Mesendoderm (in vitro differentiated cells): ENCODE data around the gene BLZF1.
A peak's percentile ranks its signal among the peaks of the same experiment; 100 is the strongest.
"Not testable (repeated sequence)": the region's sequence is repeated elsewhere in the genome, so short reads cannot be mapped to it uniquely, and the experiment has no call there.

Source experiments
- DNase-seq: peaks from one replicate; pipeline ENCODE4 v3.0.0; 2013
- H2AK5ac ChIP-seq: 2 replicates; pipeline ENCODE4 v1.6.1; 2013; ENCODE audit warnings: low read length, inconsistent platforms
- H2BK120ac ChIP-seq: 2 replicates; pipeline ENCODE4 v1.6.1; 2013; ENCODE audit warnings: low read depth, mild to moderate bottlenecking, low read length, moderate library complexity, mixed read lengths
- H2BK15ac ChIP-seq: replicated peaks from 2 replicates; pipeline ENCODE4 v1.6.1; 2013; ENCODE audit warnings: low read depth, mild to moderate bottlenecking, moderate library complexity
- H2BK5ac ChIP-seq: 2 replicates; pipeline ENCODE4 v1.6.1; 2013; ENCODE audit warnings: low read length, inconsistent platforms
- H3K18ac ChIP-seq: 2 replicates; pipeline ENCODE4 v1.6.1; 2013; ENCODE audit warnings: mild to moderate bottlenecking, low read length, mixed read lengths
- H3K23ac ChIP-seq: one replicate; pipeline ENCODE4 v1.6.1; 2013; ENCODE audit warnings: low read length
- H3K27ac ChIP-seq: 2 replicates; pipeline ENCODE4 v1.5.1; 2013; ENCODE audit warnings: low read depth, mild to moderate bottlenecking, inconsistent platforms, low read length, moderate library complexity
- H3K27me3 ChIP-seq: 2 replicates; pipeline ENCODE4 v1.6.1; 2013; ENCODE audit warnings: low read length, control low read depth, mild to moderate bottlenecking, inconsistent platforms; ENCODE audit not compliant: insufficient read depth, poor library complexity
- H3K36me3 ChIP-seq: 2 replicates; pipeline ENCODE4 v1.6.1; 2013; ENCODE audit warnings: low read length, inconsistent platforms; ENCODE audit not compliant: control insufficient read depth, insufficient read depth
- H3K4ac ChIP-seq: one replicate; pipeline ENCODE4 v1.6.1; 2013; ENCODE audit warnings: low read depth, mild to moderate bottlenecking, low read length, moderate library complexity
- H3K4me1 ChIP-seq: 2 replicates; pipeline ENCODE4 v1.6.1; 2013; ENCODE audit warnings: low read depth, low read length, inconsistent platforms; ENCODE audit not compliant: control insufficient read depth
- H3K4me2 ChIP-seq: 2 replicates; pipeline ENCODE4 v1.6.1; 2013; ENCODE audit warnings: low read length
- H3K4me3 ChIP-seq: 2 replicates; pipeline ENCODE4 v1.5.1; 2013; ENCODE audit warnings: mild to moderate bottlenecking, low read length
- H3K56ac ChIP-seq: one replicate; pipeline ENCODE4 v1.6.1; 2013; ENCODE audit warnings: low read length
- H3K79me1 ChIP-seq: 2 replicates; pipeline ENCODE4 v1.6.1; 2013; ENCODE audit warnings: low read length, inconsistent platforms
- H3K79me2 ChIP-seq: 2 replicates; pipeline ENCODE4 v1.6.1; 2013; ENCODE audit warnings: mild to moderate bottlenecking, low read length; ENCODE audit not compliant: control insufficient read depth, insufficient read depth
- H3K9ac ChIP-seq: 2 replicates; pipeline ENCODE4 v1.6.1; 2013; ENCODE audit warnings: low read length, inconsistent platforms
- H4K5ac ChIP-seq: one replicate; pipeline ENCODE4 v1.6.1; 2013; ENCODE audit warnings: low read length
- H4K8ac ChIP-seq: one replicate; pipeline ENCODE4 v1.6.1; 2013; ENCODE audit warnings: low read depth, mild to moderate bottlenecking, control low read depth, low read length, moderate library complexity
- WGBS: extraction: QIAGEN DNeasy Blood & Tissue Kit; methylation state at CpG from one replicate; pipeline ENCODE4 v1.1.7; 2013; ENCODE audit warnings: low lambda C conversion rate, missing lambda C conversion rate; ENCODE audit not compliant: insufficient coverage; ENCODE audit errors: extremely low coverage; 5-methylcytosine and 5-hydroxymethylcytosine counted together

The BLZF1 gene

DNA sequence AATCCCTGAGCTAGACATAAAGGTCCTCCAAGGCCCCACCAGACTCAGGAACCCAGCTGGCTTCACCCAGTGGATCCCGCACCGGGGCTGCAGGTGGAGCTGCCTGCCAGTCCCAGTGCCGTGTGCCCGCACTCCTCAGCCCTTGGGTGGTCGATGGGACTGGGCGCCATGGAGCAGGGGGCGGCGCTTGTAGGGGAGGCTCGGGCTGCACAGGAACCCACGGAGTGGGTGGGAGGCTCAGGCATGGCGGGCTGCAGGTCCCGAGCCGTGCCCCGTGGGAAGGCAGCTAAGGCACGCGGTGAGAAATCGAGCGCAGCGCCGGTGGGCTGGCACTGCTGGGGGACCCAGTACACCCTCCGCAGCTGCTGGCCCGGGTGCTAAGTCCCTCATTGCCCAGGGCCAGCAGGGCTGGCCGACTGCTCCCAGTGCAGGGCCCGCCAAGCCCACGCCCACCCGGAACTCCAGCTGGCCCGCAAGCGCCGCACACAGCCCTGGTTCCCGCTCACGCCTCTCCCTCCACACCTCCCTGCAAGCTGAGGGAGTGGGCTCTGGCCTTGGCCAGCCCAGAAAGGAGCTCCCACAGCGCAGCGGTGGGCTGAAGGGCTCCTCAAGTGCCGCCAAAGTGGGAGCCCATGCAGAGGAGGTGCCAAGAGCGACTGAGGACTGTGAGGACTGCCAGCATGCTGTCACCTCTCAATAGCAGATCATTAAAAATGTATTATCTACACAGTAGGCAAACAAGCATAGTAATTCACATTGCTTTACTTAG is 30.9 kb upstream of the BLZF1 start:
- not testable (repeated sequence) for H2BK15ac ChIP-seq, H4K5ac ChIP-seq, H3K4me3 ChIP-seq, H2BK120ac ChIP-seq, DNase-seq, H3K23ac ChIP-seq, H4K8ac ChIP-seq, H3K4ac ChIP-seq, H3K4me1 ChIP-seq, H3K79me2 ChIP-seq, H3K36me3 ChIP-seq, H3K79me1 ChIP-seq, H3K18ac ChIP-seq, H3K4me2 ChIP-seq, H3K9ac ChIP-seq, H2BK5ac ChIP-seq, H3K56ac ChIP-seq, H3K27ac ChIP-seq, H3K27me3 ChIP-seq, H2AK5ac ChIP-seq
- WGBS = no CpG with 5 or more reads among the region's 35 CpGs

DNA sequence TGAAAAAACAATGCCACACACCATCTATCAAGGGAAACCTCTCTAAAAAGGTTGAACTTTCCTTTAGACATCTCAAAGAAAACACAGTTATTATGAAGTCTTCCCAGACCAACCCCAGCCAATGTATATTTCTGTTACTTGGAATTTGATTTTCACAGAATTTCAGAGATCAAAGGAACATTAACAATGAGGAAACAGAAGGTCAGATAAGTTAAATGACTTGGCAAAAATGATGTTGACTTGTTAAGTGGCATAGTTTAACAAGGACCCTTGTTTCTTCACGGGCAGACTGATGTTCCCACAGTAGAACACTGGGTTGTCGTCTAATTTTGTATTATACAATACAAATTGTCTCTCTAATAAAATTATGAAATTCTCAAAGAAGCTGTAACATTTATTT is 29.4 kb upstream of the BLZF1 start:
- no peak overlapping the region for H4K5ac ChIP-seq
- H4K8ac ChIP-seq = no peak overlapping the region
- no peak overlapping the region for H2BK5ac ChIP-seq
- no peaks in the 10 kb centered on the region for H3K27me3 ChIP-seq
- H3K9ac ChIP-seq = no peak overlapping the region
- H3K4me3 ChIP-seq = no peak overlapping the region
- DNase-seq = no peak
- H2BK120ac ChIP-seq = no peak overlapping the region
- H3K18ac ChIP-seq = no peak overlapping the region
- H2AK5ac ChIP-seq = no peak overlapping the region
- H3K4me1 ChIP-seq = no peaks in the 10 kb centered on the region
- H2BK15ac ChIP-seq = no peak overlapping the region
- H3K27ac ChIP-seq = no peak overlapping the region
- H3K79me1 ChIP-seq = no peaks in the 10 kb centered on the region
- no peak overlapping the region for H3K4me2 ChIP-seq
- WGBS = no CpG with 5 or more reads among the region's 2 CpGs
- H3K56ac ChIP-seq = no peak overlapping the region
- no peak overlapping the region for H3K23ac ChIP-seq
- H3K79me2 ChIP-seq = no peaks in the 10 kb centered on the region
- no peaks in the 10 kb centered on the region for H3K36me3 ChIP-seq
- H3K4ac ChIP-seq = no peak overlapping the region

DNA sequence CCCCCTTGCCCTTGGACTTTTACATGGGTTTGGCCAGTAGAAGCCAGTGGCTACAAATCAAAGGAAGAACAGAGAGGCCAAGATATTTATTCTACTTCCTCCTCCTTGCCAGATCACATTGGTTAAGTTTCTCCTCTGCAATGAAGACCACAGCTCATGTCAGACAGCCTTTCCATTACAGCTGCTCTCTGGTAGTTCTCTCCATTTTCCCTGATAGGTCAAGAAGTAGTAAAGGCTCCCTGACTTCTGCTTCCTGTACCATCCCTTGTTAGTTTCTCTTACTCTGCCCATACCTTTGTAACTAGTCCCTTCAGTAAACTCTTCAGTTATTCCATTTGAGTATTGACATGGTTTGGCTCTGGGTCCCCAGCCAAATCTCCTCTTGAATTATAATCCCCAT is 28.2 kb upstream of the BLZF1 start:
- no peak overlapping the region for H3K9ac ChIP-seq
- no peak for DNase-seq
- no peak overlapping the region for H3K27ac ChIP-seq
- H3K4ac ChIP-seq = no peak overlapping the region
- no peaks in the 10 kb centered on the region for H3K27me3 ChIP-seq
- no peak overlapping the region for H2BK5ac ChIP-seq
- H3K18ac ChIP-seq = no peak overlapping the region
- H2AK5ac ChIP-seq = no peak overlapping the region
- H2BK120ac ChIP-seq = no peak overlapping the region
- no peaks in the 10 kb centered on the region for H3K79me1 ChIP-seq
- H3K79me2 ChIP-seq = no peaks in the 10 kb centered on the region
- no peaks in the 10 kb centered on the region for H3K4me1 ChIP-seq
- H4K8ac ChIP-seq = no peak overlapping the region
- H2BK15ac ChIP-seq = no peak overlapping the region
- H3K23ac ChIP-seq = no peak overlapping the region
- H3K4me3 ChIP-seq = no peak overlapping the region
- no peaks in the 10 kb centered on the region for H3K36me3 ChIP-seq
- H3K4me2 ChIP-seq = no peak overlapping the region
- H4K5ac ChIP-seq = no peak overlapping the region
- no peak overlapping the region for H3K56ac ChIP-seq

DNA sequence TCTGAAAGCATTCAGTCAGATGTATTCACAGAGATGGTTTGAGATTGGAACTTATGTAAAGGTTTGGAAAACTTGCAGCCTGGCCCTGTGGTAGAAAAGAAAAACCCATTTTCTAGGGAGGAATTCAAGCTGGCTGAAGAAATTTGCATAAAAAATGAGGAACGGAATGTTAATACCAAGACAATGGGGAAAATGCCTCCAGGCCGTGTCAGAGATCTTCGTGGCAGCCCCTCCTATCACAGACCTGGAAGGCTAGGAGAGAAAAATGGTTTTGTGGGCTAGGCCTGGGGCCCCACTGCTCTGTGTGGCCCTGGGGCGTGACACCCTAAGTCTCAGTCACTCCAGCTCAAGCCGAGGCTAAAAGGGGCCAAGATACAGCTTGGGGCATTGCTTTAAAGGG is 27.1 kb upstream of the BLZF1 start:
- H3K4me3 ChIP-seq = no peak overlapping the region
- H3K4me1 ChIP-seq = no peaks in the 10 kb centered on the region
- H3K79me2 ChIP-seq = no peaks in the 10 kb centered on the region
- no peaks in the 10 kb centered on the region for H3K79me1 ChIP-seq
- no peak overlapping the region for H4K8ac ChIP-seq
- no peak overlapping the region for H3K27ac ChIP-seq
- no peak overlapping the region for H2BK15ac ChIP-seq
- no peaks in the 10 kb centered on the region for H3K36me3 ChIP-seq
- no peak overlapping the region for H2AK5ac ChIP-seq
- no peak overlapping the region for H3K4ac ChIP-seq
- no peak overlapping the region for H3K9ac ChIP-seq
- no peak overlapping the region for H3K23ac ChIP-seq
- no CpG with 5 or more reads among the region's 5 CpGs for WGBS
- no peak overlapping the region for H3K56ac ChIP-seq
- H3K27me3 ChIP-seq = no peaks in the 10 kb centered on the region
- no peak overlapping the region for H4K5ac ChIP-seq
- H2BK120ac ChIP-seq = no peak overlapping the region
- H3K4me2 ChIP-seq = no peak overlapping the region
- no peak overlapping the region for H2BK5ac ChIP-seq
- H3K18ac ChIP-seq = no peak overlapping the region
- peak; percentile 67 for DNase-seq

DNA sequence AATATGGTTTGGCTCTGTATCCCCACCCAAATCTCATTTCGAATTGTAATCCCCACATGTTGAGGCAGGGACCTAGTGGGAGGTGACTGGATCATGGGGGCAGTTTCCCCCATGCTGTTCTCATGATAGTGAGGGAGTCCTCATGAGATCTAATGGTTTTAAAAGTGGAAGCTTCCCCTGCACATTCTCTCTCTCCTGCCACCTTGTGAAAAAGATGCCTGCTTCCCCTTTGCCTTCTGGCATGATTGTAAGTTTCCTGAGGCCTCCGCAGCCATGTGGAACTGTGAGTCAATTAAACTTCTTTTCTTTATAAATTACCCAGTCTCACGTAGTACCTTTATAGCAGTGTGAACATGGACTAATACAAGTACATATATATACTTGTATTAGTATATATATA is 25.9 kb upstream of the BLZF1 start:
- not testable (repeated sequence) for H3K23ac ChIP-seq, H2BK15ac ChIP-seq, DNase-seq, H3K9ac ChIP-seq, H3K56ac ChIP-seq, H3K36me3 ChIP-seq, H2AK5ac ChIP-seq, H3K4me2 ChIP-seq, H3K4ac ChIP-seq, H4K5ac ChIP-seq, H3K4me1 ChIP-seq, H3K18ac ChIP-seq, H3K27me3 ChIP-seq, H3K79me1 ChIP-seq, H2BK5ac ChIP-seq, H2BK120ac ChIP-seq, H3K4me3 ChIP-seq, H3K79me2 ChIP-seq, H4K8ac ChIP-seq, H3K27ac ChIP-seq
- WGBS = no CpG with 5 or more reads among the region's 3 CpGs

DNA sequence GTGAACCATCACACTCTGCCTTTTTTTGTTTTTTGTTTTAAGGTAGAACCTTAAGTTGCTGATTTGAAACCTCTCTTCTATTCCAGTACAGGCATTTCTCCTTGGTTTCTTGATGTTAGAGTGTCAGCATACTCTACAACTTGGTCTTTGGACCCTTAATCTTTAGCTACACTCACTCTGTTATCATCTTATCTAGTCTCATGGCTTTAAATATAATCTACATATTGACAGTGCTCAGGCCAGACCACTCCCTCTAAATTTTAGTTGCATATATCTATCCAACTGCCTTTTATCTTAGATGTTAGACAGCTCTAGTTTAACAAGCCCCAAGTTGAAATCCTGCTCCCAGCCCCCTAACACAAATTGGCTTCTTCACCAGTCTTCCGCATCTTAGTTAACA is 22.5 kb upstream of the BLZF1 start:
- H3K56ac ChIP-seq = no peak overlapping the region
- no peaks in the 10 kb centered on the region for H3K27me3 ChIP-seq
- H3K9ac ChIP-seq = no peak overlapping the region
- H3K4me2 ChIP-seq = no peak overlapping the region
- no peaks in the 10 kb centered on the region for H3K4me1 ChIP-seq
- H3K27ac ChIP-seq = no peak overlapping the region
- H3K36me3 ChIP-seq = no peaks in the 10 kb centered on the region
- H2BK5ac ChIP-seq = no peak overlapping the region
- H3K79me1 ChIP-seq = no peaks in the 10 kb centered on the region
- WGBS = no CpG with 5 or more reads among the region's 1 CpG
- H4K8ac ChIP-seq = no peak overlapping the region
- no peak overlapping the region for H4K5ac ChIP-seq
- no peak overlapping the region for H3K18ac ChIP-seq
- H2BK15ac ChIP-seq = no peak overlapping the region
- H3K23ac ChIP-seq = no peak overlapping the region
- no peaks in the 10 kb centered on the region for H3K79me2 ChIP-seq
- H3K4me3 ChIP-seq = no peak overlapping the region
- no peak overlapping the region for H3K4ac ChIP-seq
- no peak for DNase-seq
- H2BK120ac ChIP-seq = no peak overlapping the region
- no peak overlapping the region for H2AK5ac ChIP-seq
